ENCODE measurements around the gene SPACA7. TPM values are rescaled to one million over a fixed set of nuclear protein-coding genes. Genes with fewer than 3 reads are reported as not detected.
"Not testable (repeated sequence)": the region's sequence is repeated elsewhere in the genome, so short reads cannot be mapped to it uniquely, and the experiment has no call there.

Gene SPACA7
- total RNA-seq, 2 donors from 2014 or later: not detected

- Histone ChIP-seq H3K9me3 (peaks cover 0 to 21% of the 10 kb centered on the region in 2 donors), H3K4me1 (no peaks in the 10 kb centered on the region), H3K27ac (no peak overlapping the region), H3K27me3 (no peaks in the 10 kb centered on the region), H3K36me3 (no peaks in the 10 kb centered on the region), H3K4me3 (no peak overlapping the region)
- DNase-seq (ENCODE audit: low spot score): no peak
- TF ChIP-seq CTCF (IDR thresholded peaks at IDR 0.05): no peak
Measured at GRCh38 chr13:112431734-112432133, 55.6 kb downstream of the SPACA7 start.

- H3K4me3 ChIP-seq; DNase-seq (ENCODE audit: low spot score); H3K4me1 ChIP-seq; H3K27ac ChIP-seq; H3K27me3 ChIP-seq; H3K36me3 ChIP-seq: not testable (repeated sequence)
- H3K9me3 ChIP-seq: peaks cover 0 to 21% of the 10 kb centered on the region in 2 donors
Measured at GRCh38 chr13:112432734-112433133, 56.6 kb downstream of the SPACA7 start.

- H3K36me3 ChIP-seq, H3K27me3 ChIP-seq, H3K4me1 ChIP-seq, H3K4me3 ChIP-seq, H3K27ac ChIP-seq: not testable (repeated sequence)
- peaks cover 0 to 20% of the 10 kb centered on the region in 2 donors for H3K9me3 ChIP-seq
- peak; percentile 38 for DNase-seq (ENCODE audit: low spot score)
Measured at GRCh38 chr13:112433517-112433916, 57.4 kb downstream of the SPACA7 start.

- DNase-seq (ENCODE audit: low spot score): peak; percentile 34
- Histone ChIP-seq H3K9me3 (peaks cover 0 to 18% of the 10 kb centered on the region in 2 donors), H3K36me3 (no peaks in the 10 kb centered on the region), H3K27me3 (no peaks in the 10 kb centered on the region), H3K27ac (no peak overlapping the region), H3K4me3 (no peak overlapping the region), H3K4me1 (no peaks in the 10 kb centered on the region)
- no peak for TF ChIP-seq CTCF (IDR thresholded peaks at IDR 0.05)
Measured at GRCh38 chr13:112434032-112434431, 57.9 kb downstream of the SPACA7 start.

GRCh38 chr13:112434937-112435523 is 58.9 kb downstream of the SPACA7 start:
- H3K27me3 ChIP-seq: no peaks in the 10 kb centered on the region
- peak; percentile 36 for DNase-seq (ENCODE audit: low spot score)
- H3K36me3 ChIP-seq: no peaks in the 10 kb centered on the region
- no peak overlapping the region for H3K4me3 ChIP-seq
- no peak for TF ChIP-seq CTCF (IDR thresholded peaks at IDR 0.05)
- H3K9me3 ChIP-seq: peaks cover 0 to 10% of the 10 kb centered on the region in 2 donors
- H3K4me1 ChIP-seq: no peaks in the 10 kb centered on the region
- H3K27ac ChIP-seq: no peak overlapping the region

- no peaks in the 10 kb centered on the region for H3K4me1 ChIP-seq
- peak; percentile 34 for DNase-seq (ENCODE audit: low spot score)
Measured at GRCh38 chr13:112435973-112436372, 59.8 kb downstream of the SPACA7 start.

More at GRCh38 chr13:112435973-112436372, 59.8 kb downstream of the SPACA7 start:
- Histone ChIP-seq H3K27me3 (no peaks in the 10 kb centered on the region), H3K27ac (no peak overlapping the region), H3K4me3 (no peak overlapping the region), H3K9me3 (peaks cover 0 to 10% of the 10 kb centered on the region in 2 donors), H3K36me3 (no peaks in the 10 kb centered on the region)
- TF ChIP-seq CTCF (IDR thresholded peaks at IDR 0.05): no peak
